Duodenal mucosa (tissue), 2 donors: ENCODE results near the gene SCNN1B.
"Not testable (repeated sequence)": the region's sequence is repeated elsewhere in the genome, so short reads cannot be mapped to it uniquely, and the experiment has no call there.

ENCODE experiments used
- H3K27ac ChIP-seq: one replicate; pipeline ENCODE4 v1.7.0; 2013; ENCODE audit warnings: low read depth, low read length
- H3K27me3 ChIP-seq, 2 donors: one replicate each; pipeline ENCODE4 v1.7.0; 2013; ENCODE audit warnings: low read length in 2 of 2, control low read depth in 1 of 2; ENCODE audit not compliant: insufficient read depth in 2 of 2, control insufficient read depth in 1 of 2
- H3K36me3 ChIP-seq, 2 donors: one replicate each; pipeline ENCODE4 v1.7.0; 2013; ENCODE audit warnings: low read length in 2 of 2, control low read depth in 1 of 2; ENCODE audit not compliant: insufficient read depth in 2 of 2, control insufficient read depth in 1 of 2
- H3K4me1 ChIP-seq, 2 donors: one replicate each; pipeline ENCODE4 v1.7.0; 2013; ENCODE audit warnings: low read length in 2 of 2, control low read depth in 1 of 2; ENCODE audit not compliant: insufficient read depth in 2 of 2, control insufficient read depth in 1 of 2
- H3K4me3 ChIP-seq, 2 donors: one replicate each; pipeline ENCODE4 v1.7.0; 2013; ENCODE audit warnings: low read length in 2 of 2, low read depth in 1 of 2
- H3K9ac ChIP-seq, 2 donors: one replicate each; pipeline ENCODE4 v1.7.0; 2013; ENCODE audit warnings: low read length in 2 of 2, low read depth in 1 of 2
- H3K9me3 ChIP-seq, 2 donors: one replicate each; pipeline ENCODE4 v1.7.0; 2013; ENCODE audit warnings: low read length in 2 of 2, control low read depth in 1 of 2; ENCODE audit not compliant: control insufficient read depth in 1 of 2

SCNN1B gene

DNA sequence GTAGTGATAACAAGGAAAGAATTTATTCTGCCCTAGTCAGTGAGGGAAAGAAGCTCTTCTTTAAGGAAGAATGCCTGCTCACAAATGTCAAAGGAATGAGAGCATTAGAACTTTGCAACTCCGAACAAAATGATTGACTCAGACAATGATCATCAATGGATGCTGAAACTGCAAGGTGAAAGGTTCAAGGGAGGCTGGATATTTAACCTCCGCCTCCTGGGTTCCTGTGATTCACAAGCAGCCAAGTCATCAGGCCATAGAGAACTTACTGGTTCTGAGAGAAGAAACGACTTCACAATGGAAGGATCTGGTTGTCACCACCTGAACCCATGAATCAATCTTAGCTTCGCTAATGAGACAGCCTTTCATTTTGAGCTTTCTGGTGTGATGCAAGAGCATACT, 16.0 kb upstream of the SCNN1B start:
- no peaks in the 10 kb centered on the region for H3K4me1 ChIP-seq
- H3K4me3 ChIP-seq = no peak overlapping the region
- no peaks in the 10 kb centered on the region for H3K9me3 ChIP-seq
- no peak overlapping the region for H3K9ac ChIP-seq
- no peak overlapping the region for H3K27ac ChIP-seq
- H3K36me3 ChIP-seq = no peaks in the 10 kb centered on the region
- H3K27me3 ChIP-seq = no peaks in the 10 kb centered on the region

DNA sequence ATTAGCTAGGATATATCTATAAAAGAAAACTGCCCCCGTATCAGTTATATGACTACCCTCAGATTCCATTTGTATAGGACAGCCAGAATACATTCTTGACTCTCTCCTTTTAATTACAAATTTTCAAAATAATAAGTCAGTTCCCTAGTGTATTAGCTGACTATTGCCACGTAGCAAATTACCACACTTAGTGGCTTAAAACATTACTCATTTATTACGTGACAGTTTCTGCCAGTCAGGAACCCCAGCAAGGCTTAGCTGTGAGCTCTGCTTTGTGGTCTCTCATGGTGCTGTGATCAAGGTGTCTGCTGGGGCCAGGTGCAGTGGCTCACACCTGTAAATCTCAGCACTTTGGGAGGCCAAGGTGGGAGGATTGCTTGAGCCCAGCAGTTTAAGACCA, 13.9 kb upstream of the SCNN1B start:
- no peaks in the 10 kb centered on the region for H3K27me3 ChIP-seq
- no peak overlapping the region for H3K27ac ChIP-seq
- H3K4me3 ChIP-seq = no peak overlapping the region
- H3K9me3 ChIP-seq = no peaks in the 10 kb centered on the region
- H3K9ac ChIP-seq = no peak overlapping the region
- H3K36me3 ChIP-seq = no peaks in the 10 kb centered on the region
- no peaks in the 10 kb centered on the region for H3K4me1 ChIP-seq

DNA sequence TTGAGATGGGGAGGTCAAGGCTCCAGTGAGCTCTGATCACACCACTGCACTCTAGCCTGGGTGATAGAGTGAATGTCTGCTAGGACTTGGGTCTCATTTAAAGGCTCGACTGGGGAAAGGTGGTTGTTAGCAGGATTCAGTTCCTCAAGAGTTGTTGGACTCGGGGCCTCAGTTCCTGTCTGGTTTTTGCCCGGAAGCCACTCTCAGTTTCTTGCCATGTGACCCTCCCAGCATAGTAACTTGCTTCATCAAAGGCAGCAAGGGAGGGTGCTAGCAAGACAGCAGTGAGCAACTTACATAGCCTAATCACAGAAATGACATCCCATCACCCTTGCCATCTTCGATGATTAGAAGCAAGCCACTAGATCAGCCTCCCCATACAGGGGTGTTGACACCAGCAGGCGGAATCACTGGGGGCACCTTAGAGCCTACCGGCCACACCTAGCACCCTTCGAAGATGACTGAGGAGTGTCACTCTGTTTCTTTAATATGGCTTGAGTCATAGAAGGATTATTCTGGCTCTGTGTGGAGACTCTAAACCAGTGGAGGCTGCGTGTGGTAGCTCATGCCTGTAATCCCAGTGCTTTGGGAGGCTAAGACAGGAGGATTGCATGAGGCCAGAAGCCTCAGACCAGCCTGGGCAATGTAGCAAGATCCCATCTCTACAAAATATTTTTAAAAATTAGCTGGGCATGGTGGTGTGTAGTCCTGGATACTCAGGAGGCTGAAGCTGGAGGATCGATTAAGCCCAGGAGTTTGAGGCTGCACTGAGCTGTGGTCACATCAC, 13.2 kb upstream of the SCNN1B start:
- Histone ChIP-seq H3K27ac (no peak overlapping the region), H3K27me3 (no peaks in the 10 kb centered on the region), H3K9me3 (no peaks in the 10 kb centered on the region), H3K36me3 (no peaks in the 10 kb centered on the region), H3K9ac (no peak overlapping the region), H3K4me3 (no peak overlapping the region), H3K4me1 (no peaks in the 10 kb centered on the region)

DNA sequence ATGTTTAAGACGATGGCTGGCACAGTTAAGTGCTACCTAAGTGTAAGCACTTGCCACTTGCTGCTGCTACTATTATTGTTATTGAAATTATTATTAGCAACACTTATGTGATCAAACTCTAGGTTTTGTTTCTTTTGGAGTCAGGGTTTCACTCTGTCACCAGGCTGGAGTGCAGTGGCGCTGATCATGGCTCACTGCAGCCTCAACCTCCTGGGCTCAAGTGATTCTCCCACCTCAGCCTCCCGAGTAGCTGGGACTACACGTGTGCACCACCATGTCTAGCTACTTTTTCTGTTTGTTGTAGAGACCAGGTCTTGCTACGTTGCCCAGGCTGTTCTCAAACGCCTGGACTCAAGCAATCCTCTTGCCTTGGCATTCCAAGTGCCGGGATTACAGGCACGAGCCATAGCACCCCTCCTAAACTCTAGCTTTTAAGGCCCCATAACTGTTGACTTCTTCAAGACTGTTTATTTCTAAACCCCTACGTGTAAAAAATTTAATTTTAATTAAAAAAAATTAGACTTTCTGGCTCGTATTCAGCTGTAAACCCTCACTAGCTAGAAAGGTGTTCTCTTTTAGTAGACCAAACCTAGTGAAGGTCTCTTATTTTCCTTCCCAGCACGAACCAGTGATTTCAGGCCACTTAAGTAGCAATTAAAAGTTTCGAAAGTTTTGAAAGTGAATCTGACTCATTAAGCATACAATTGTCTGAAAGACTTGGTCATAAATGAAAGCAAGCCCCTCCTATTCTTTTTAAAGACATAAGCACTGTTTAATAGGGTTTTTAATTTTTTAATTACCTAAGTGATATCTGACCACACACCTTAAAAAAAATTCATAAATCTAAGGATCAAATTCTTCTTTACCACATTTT, 11.7 kb upstream of the SCNN1B start:
- H3K4me3 ChIP-seq = no peak overlapping the region
- H3K27ac ChIP-seq = no peak overlapping the region
- H3K9ac ChIP-seq = no peak overlapping the region
- no peaks in the 10 kb centered on the region for H3K36me3 ChIP-seq
- H3K27me3 ChIP-seq = no peaks in the 10 kb centered on the region
- H3K4me1 ChIP-seq = no peaks in the 10 kb centered on the region
- H3K9me3 ChIP-seq = no peaks in the 10 kb centered on the region

DNA sequence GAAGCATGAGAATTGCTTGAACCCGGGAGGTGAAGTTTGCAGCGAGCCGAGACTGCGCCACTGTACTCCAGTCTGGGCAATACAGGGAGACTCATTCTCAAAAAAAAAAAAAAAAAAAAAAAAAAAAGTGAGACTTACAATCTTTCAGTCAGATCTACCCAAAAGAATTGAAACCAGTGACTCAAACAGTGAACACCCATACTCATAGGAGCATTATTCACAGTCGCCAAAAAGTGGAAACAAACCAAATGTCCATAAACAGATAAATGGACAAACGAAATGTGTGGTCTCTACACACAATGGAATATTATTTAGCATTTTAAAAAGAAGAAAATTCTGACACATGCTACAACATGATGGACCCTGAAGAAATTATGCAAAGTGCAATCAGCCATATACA, 9.1 kb upstream of the SCNN1B start:
- no peaks in the 10 kb centered on the region for H3K4me1 ChIP-seq
- H3K4me3 ChIP-seq = no peak overlapping the region
- no peaks in the 10 kb centered on the region for H3K27me3 ChIP-seq
- H3K9ac ChIP-seq = no peak overlapping the region
- H3K9me3 ChIP-seq = no peaks in the 10 kb centered on the region
- no peak overlapping the region for H3K27ac ChIP-seq
- no peaks in the 10 kb centered on the region for H3K36me3 ChIP-seq

DNA sequence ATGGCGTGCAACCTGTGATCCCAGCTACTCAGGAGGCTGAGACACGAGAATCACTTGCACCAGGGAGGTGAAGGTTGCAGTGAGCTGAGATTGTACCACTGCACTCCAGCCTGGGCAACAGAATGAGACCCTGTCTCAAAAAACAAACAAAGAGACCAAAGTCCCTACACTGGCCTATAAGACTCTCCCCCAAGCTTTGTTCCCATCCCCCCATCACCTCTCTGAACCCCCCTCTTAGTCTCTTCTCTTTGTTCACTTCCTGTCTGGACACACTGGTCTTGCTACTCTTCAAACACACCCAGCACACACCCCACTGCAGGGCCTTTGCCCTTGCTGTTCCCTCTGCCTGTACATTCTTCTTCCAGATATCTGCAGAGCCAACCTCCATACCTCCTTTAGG, 7.8 kb upstream of the SCNN1B start:
- Histone ChIP-seq H3K36me3 (no peaks in the 10 kb centered on the region), H3K9ac (no peak overlapping the region), H3K9me3 (no peaks in the 10 kb centered on the region), H3K4me3 (no peak overlapping the region), H3K27ac (no peak overlapping the region), H3K4me1 (no peaks in the 10 kb centered on the region), H3K27me3 (no peaks in the 10 kb centered on the region)

DNA sequence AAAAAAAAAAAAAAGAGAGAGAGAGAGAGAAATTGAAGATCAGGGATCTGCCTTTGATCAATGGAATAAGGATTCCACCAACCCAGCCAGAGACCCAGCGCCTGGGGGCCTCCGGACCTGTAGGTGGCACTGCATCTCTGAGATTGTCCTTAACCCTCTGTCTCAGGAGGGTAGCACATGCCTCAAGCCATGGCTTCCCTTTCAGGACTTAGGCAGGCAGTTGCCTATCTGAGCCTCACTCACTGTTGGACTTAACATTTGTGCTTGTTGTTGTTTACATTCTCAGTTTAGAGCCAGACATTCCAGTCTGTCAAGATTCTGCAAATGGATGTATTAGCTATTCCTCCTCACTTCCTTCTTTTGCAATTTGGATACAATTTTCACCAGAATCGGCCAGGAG, 5.1 kb upstream of the SCNN1B start:
- H3K9ac ChIP-seq = no peak overlapping the region
- H3K27ac ChIP-seq = no peak overlapping the region
- H3K4me3 ChIP-seq = no peak overlapping the region
- no peaks in the 10 kb centered on the region for H3K4me1 ChIP-seq
- no peaks in the 10 kb centered on the region for H3K36me3 ChIP-seq
- no peaks in the 10 kb centered on the region for H3K9me3 ChIP-seq
- peaks cover 7% of the 10 kb centered on the region in 2 donors for H3K27me3 ChIP-seq

DNA sequence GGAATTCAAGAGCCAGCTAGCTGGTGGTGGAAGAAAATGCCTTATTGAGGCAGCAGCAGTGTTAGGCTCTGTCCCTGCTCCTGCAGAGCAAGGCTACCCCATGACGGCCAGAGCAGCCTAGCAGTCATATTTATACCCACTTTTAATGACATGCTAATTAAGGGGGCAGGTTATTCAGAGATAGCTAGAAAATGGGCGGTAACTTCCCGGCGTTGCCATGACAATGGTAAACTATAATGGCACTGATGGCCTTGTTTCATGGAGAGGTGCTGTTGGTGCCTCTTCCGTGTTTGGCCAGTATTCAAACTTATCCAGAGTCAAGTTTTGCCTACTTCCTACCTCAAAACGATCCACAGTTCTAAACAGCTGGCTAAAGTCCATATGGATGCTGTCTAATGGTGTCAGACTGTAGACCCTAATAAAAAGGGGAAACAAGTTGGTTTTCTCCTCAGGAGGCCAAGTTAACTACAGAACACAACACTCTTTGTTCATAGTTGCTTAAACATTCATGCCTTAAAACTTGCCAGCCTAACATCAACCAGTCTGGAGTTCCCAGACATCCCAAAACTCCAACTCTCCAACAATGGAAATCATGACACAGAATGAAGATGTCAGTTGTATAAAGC, 3.7 kb upstream of the SCNN1B start:
- peaks cover 17% of the 10 kb centered on the region in 2 donors for H3K27me3 ChIP-seq

DNA sequence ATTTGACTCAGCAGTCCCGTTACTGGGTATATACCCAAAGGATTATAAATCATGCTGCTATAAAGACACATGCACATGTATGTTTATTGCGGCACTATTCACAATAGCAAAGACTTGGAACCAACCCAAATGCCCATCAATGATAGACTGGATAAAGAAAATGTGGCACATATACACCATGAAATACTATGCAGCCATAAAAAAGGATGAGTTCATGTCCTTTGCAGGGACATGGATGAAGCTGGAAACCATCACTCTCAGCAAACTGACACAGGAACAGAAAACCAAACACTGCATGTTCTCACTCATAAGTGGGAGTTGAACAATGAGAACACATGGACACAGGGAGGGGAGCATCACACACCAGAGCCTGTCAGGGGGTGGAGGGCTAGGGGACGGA, 2.3 kb upstream of the SCNN1B start:
- not testable (repeated sequence) for H3K9ac ChIP-seq, H3K4me3 ChIP-seq, H3K9me3 ChIP-seq, H3K36me3 ChIP-seq, H3K27ac ChIP-seq, H3K4me1 ChIP-seq
- peaks cover 17% of the 10 kb centered on the region in 2 donors for H3K27me3 ChIP-seq

More for the DNA sequence above, 3.7 kb upstream of the SCNN1B start:
- H3K9ac ChIP-seq = no peak overlapping the region
- H3K4me3 ChIP-seq = no peak overlapping the region
- no peaks in the 10 kb centered on the region for H3K4me1 ChIP-seq
- H3K27ac ChIP-seq = no peak overlapping the region
- no peaks in the 10 kb centered on the region for H3K9me3 ChIP-seq
- no peaks in the 10 kb centered on the region for H3K36me3 ChIP-seq
